Measurements from ENCODE around the gene WARS2.

The WARS2 gene

GRCh38 chr1:119140177-119141019, at the start of gene WARS2:
TSS of gene WARS2 (minus strand) at chr1:119140653. CDS start at chr1:119140644, 9 bp downstream.
- H3K4me3 ChIP-seq (replicated peaks; ENCODE audit: low read depth, low read length): peak within 1 kb of the TSS; percentile 75
- TF ChIP-seq CTCF (IDR thresholded peaks at IDR 0.05; ENCODE audit: low read depth, low read length, missing control alignments): no peak
- DNase-seq (ENCODE audit: extremely low read depth, low read depth): peak; percentile 95

DNA sequence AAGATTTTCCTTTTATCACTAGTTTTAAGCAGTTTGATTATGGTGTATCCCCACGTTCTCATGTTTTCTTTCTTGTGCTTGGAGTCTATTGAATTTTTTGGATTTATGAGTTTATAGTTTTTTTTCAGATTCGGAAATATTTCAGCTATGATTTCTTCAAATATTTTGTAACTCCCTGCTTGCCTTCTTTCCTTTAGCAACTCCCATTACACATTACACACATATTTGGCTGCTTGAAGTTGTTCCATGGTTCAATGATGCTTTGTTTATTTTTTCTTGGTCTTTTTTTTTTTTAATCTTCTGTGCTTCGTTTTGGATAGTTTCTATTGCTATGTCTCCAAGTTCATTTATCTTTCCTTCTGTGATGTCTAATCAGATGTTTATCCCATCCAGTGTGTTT, 48.5 kb upstream of the WARS2 start:
- no peak overlapping the region for H3K4me3 ChIP-seq (replicated peaks; ENCODE audit: low read depth, low read length)
- no peak for DNase-seq (ENCODE audit: extremely low read depth, low read depth)
- no peak for TF ChIP-seq CTCF (IDR thresholded peaks at IDR 0.05; ENCODE audit: low read depth, low read length, missing control alignments)

DNA sequence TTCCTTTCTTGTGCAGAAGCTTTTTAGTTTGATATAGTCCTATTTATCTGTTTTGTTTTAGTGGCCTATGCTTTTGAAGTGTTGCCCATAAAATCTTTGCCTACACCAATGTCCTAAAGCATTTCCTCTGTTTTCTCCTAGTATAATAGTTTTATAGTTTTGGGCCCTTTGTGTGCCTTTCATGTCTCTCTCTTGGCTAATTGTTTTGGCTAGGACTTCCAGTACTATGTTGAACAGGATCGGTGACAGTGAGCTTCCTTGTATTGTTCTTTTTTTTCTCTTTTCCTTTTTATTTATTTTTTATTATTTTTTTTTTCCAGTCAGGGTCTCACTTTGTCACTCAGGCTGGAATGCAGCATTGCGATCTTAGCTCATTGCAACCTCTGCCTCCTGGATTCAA, 47.0 kb upstream of the WARS2 start:
- TF ChIP-seq CTCF (IDR thresholded peaks at IDR 0.05; ENCODE audit: low read depth, low read length, missing control alignments): no peak
- no peak for DNase-seq (ENCODE audit: extremely low read depth, low read depth)
- no peak overlapping the region for H3K4me3 ChIP-seq (replicated peaks; ENCODE audit: low read depth, low read length)

GRCh38 chr1:119186471-119186870, 46.0 kb upstream of the WARS2 start:
- DNase-seq (ENCODE audit: extremely low read depth, low read depth): no peak
- no peak for TF ChIP-seq CTCF (IDR thresholded peaks at IDR 0.05; ENCODE audit: low read depth, low read length, missing control alignments)

DNA sequence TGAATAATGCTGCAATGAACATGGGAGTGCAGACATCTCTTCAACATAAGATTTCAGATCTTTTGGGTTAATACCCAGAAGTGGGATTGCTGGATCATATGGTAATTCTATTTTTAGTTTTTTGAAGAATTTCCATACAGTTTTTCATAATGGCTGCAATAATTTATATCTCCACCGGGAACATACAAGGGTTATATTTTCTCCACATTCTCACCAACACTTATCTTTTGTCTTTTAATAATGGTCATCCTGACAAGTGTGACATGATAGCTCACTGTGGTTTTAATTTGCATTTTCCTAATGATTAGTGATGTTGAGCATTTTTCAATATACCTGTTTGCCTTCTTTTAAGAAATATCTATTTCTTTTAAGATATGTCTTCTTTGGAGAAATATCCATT, 44.5 kb upstream of the WARS2 start:
- DNase-seq (ENCODE audit: extremely low read depth, low read depth): no peak
- no peak for TF ChIP-seq CTCF (IDR thresholded peaks at IDR 0.05; ENCODE audit: low read depth, low read length, missing control alignments)
- H3K4me3 ChIP-seq (replicated peaks; ENCODE audit: low read depth, low read length): no peak overlapping the region

More at GRCh38 chr1:119186471-119186870, 46.0 kb upstream of the WARS2 start:
- H3K4me3 ChIP-seq (replicated peaks; ENCODE audit: low read depth, low read length): no peak overlapping the region

DNA sequence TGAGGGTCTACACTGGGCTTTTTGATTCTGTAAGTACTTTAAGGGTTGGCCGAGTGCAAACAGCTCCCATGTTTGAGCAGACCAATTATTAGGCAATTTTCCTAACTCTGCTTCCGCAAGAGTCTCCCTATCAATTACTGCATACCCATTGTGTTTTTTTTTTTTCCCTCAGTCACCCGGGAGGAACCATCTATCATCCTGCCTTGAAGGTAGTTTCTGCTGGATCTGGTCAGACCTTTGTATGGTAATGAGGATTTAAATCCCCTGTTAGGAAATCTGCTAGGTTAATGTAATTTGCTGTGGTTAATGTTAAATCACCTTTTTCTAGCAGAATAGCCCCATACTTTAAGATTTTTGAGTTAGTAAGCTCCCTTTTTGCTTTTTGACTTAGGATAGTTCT, 40.8 kb upstream of the WARS2 start:
- no peak for TF ChIP-seq CTCF (IDR thresholded peaks at IDR 0.05; ENCODE audit: low read depth, low read length, missing control alignments)
- H3K4me3 ChIP-seq (replicated peaks; ENCODE audit: low read depth, low read length): no peak overlapping the region
- no peak for DNase-seq (ENCODE audit: extremely low read depth, low read depth)
